Duodenal mucosa (tissue), 2 donors: ENCODE data around the gene TMEM170A.
"Not testable (repeated sequence)": the region's sequence is repeated elsewhere in the genome, so short reads cannot be mapped to it uniquely, and the experiment has no call there.

Experiments used
- H3K27ac ChIP-seq: one replicate; pipeline ENCODE4 v1.7.0; 2013; ENCODE audit warnings: low read depth, low read length
- H3K27me3 ChIP-seq, 2 donors: one replicate each; pipeline ENCODE4 v1.7.0; 2013; ENCODE audit warnings: low read length in 2 of 2, control low read depth in 1 of 2; ENCODE audit not compliant: insufficient read depth in 2 of 2, control insufficient read depth in 1 of 2
- H3K36me3 ChIP-seq, 2 donors: one replicate each; pipeline ENCODE4 v1.7.0; 2013; ENCODE audit warnings: low read length in 2 of 2, control low read depth in 1 of 2; ENCODE audit not compliant: insufficient read depth in 2 of 2, control insufficient read depth in 1 of 2
- H3K4me1 ChIP-seq, 2 donors: one replicate each; pipeline ENCODE4 v1.7.0; 2013; ENCODE audit warnings: low read length in 2 of 2, control low read depth in 1 of 2; ENCODE audit not compliant: insufficient read depth in 2 of 2, control insufficient read depth in 1 of 2
- H3K4me3 ChIP-seq, 2 donors: one replicate each; pipeline ENCODE4 v1.7.0; 2013; ENCODE audit warnings: low read length in 2 of 2, low read depth in 1 of 2
- H3K9ac ChIP-seq, 2 donors: one replicate each; pipeline ENCODE4 v1.7.0; 2013; ENCODE audit warnings: low read length in 2 of 2, low read depth in 1 of 2
- H3K9me3 ChIP-seq, 2 donors: one replicate each; pipeline ENCODE4 v1.7.0; 2013; ENCODE audit warnings: low read length in 2 of 2, control low read depth in 1 of 2; ENCODE audit not compliant: control insufficient read depth in 1 of 2

TMEM170A gene

GRCh38 chr16:75471723-75472633 is 7.5 kb upstream of the TMEM170A start:
- Histone ChIP-seq H3K9ac (no peak overlapping the region), H3K27ac (no peak overlapping the region), H3K36me3 (no peaks in the 10 kb centered on the region), H3K4me3 (no peak overlapping the region), H3K4me1 (no peaks in the 10 kb centered on the region), H3K9me3 (no peaks in the 10 kb centered on the region), H3K27me3 (no peaks in the 10 kb centered on the region)

GRCh38 chr16:75466760-75467159 is 2.3 kb upstream of the TMEM170A start:
- no peak overlapping the region for H3K4me3 ChIP-seq
- no peak overlapping the region for H3K27ac ChIP-seq
- no peaks in the 10 kb centered on the region for H3K27me3 ChIP-seq
- no peaks in the 10 kb centered on the region for H3K36me3 ChIP-seq
- H3K9me3 ChIP-seq, result no peaks in the 10 kb centered on the region
- H3K9ac ChIP-seq, result no peak overlapping the region
- H3K4me1 ChIP-seq, result peaks cover 8 to 13% of the 10 kb centered on the region in 2 donors

GRCh38 chr16:75463389-75464121 is 934 bp downstream of the TMEM170A start:
- not testable (repeated sequence) for H3K9me3 ChIP-seq, H3K27me3 ChIP-seq, H3K36me3 ChIP-seq
- Histone ChIP-seq H3K4me1 (peaks cover 33 to 41% of the 10 kb centered on the region in 2 donors), H3K4me3 (peak overlapping the region; percentile 83 to 85), H3K27ac (peak overlapping the region; percentile 99), H3K9ac (peak overlapping the region; percentile 66 to 84)

GRCh38 chr16:75462806-75463205 is 1.7 kb downstream of the TMEM170A start:
- Histone ChIP-seq H3K27me3 (no peaks in the 10 kb centered on the region), H3K4me1 (peaks cover 40 to 48% of the 10 kb centered on the region in 2 donors), H3K4me3 (peak overlapping the region; percentile 83 to 85), H3K9me3 (no peaks in the 10 kb centered on the region), H3K27ac (no peak overlapping the region), H3K9ac (peak overlapping the region; percentile 66 to 84), H3K36me3 (no peaks in the 10 kb centered on the region)

GRCh38 chr16:75461575-75461974 is 2.9 kb downstream of the TMEM170A start:
- Histone ChIP-seq H3K4me1 (peaks cover 53 to 61% of the 10 kb centered on the region in 2 donors), H3K9ac (no peak overlapping the region), H3K27ac (no peak overlapping the region), H3K9me3 (no peaks in the 10 kb centered on the region), H3K4me3 (peak overlapping the region in 1 of 2 donors; percentile 2), H3K27me3 (no peaks in the 10 kb centered on the region), H3K36me3 (no peaks in the 10 kb centered on the region)

- Histone ChIP-seq H3K9ac (no peak overlapping the region), H3K4me3 (no peak overlapping the region), H3K36me3 (no peaks in the 10 kb centered on the region), H3K27me3 (no peaks in the 10 kb centered on the region), H3K9me3 (no peaks in the 10 kb centered on the region), H3K27ac (no peak overlapping the region), H3K4me1 (peaks cover 59 to 72% of the 10 kb centered on the region in 2 donors)
Measured at GRCh38 chr16:75460446-75460845, 4.0 kb downstream of the TMEM170A start.

- H3K36me3 ChIP-seq, result no peaks in the 10 kb centered on the region
- no peak overlapping the region for H3K27ac ChIP-seq
- H3K27me3 ChIP-seq, result no peaks in the 10 kb centered on the region
- no peak overlapping the region for H3K9ac ChIP-seq
- peaks cover 62 to 79% of the 10 kb centered on the region in 2 donors for H3K4me1 ChIP-seq
- no peak overlapping the region for H3K4me3 ChIP-seq
- H3K9me3 ChIP-seq, result no peaks in the 10 kb centered on the region
Measured at GRCh38 chr16:75459691-75460090, 4.8 kb downstream of the TMEM170A start.

- no peaks in the 10 kb centered on the region for H3K36me3 ChIP-seq
- no peaks in the 10 kb centered on the region for H3K9me3 ChIP-seq
- H3K4me3 ChIP-seq, result peak overlapping the region; percentile 18 to 42
- peaks cover 75 to 86% of the 10 kb centered on the region in 2 donors for H3K4me1 ChIP-seq
- no peak overlapping the region for H3K9ac ChIP-seq
- peak overlapping the region; percentile 15 for H3K27ac ChIP-seq
- H3K27me3 ChIP-seq, result no peaks in the 10 kb centered on the region
Measured at GRCh38 chr16:75458439-75458838, 6.0 kb downstream of the TMEM170A start.

- H3K27me3 ChIP-seq, result no peaks in the 10 kb centered on the region
- H3K4me1 ChIP-seq, result peaks cover 79 to 87% of the 10 kb centered on the region in 2 donors
- no peaks in the 10 kb centered on the region for H3K36me3 ChIP-seq
- H3K9me3 ChIP-seq, result no peaks in the 10 kb centered on the region
- peak overlapping the region in 1 of 2 donors; percentile 36 for H3K9ac ChIP-seq
- peak overlapping the region; percentile 18 to 42 for H3K4me3 ChIP-seq
- peak overlapping the region; percentile 15 for H3K27ac ChIP-seq
Measured at GRCh38 chr16:75458029-75458428, 6.5 kb downstream of the TMEM170A start.

- Histone ChIP-seq H3K27me3 (no peaks in the 10 kb centered on the region), H3K36me3 (no peaks in the 10 kb centered on the region), H3K27ac (no peak overlapping the region), H3K9ac (peak overlapping the region; percentile 36 to 41), H3K4me1 (peaks cover 83 to 85% of the 10 kb centered on the region in 2 donors), H3K4me3 (peak overlapping the region; percentile 38 to 41), H3K9me3 (no peaks in the 10 kb centered on the region)
Measured at GRCh38 chr16:75457485-75458021, 6.9 kb downstream of the TMEM170A start.
